OCI-LY7 (cell line): ENCODE measurements around the gene KLHL3. TPM values are rescaled to one million over a fixed set of nuclear protein-coding genes. Genes with fewer than 3 reads are reported as not detected.

Experiments used
- BruUV-seq: library from RNA; stranded (reverse); fragments of 400-500 nt; replicated peaks from 2 replicates; lab custom pipeline; 2021; lab: Mats Ljungman, UMichigan
- CTCF ChIA-PET: fragments of 300-600 bp; sonication (Branson Sonifier 250); formaldehyde crosslinking; loops from one replicate; lab custom pipeline; 2022; ENCODE audit warnings: antibody characterized with exemption; ENCODE audit not compliant: unreplicated experiment; lab: Charles Lee
- POLR2A ChIA-PET: fragments of 300-600 bp; sonication (Branson Sonifier 250); formaldehyde crosslinking; loops from one replicate; lab custom pipeline; 2022; ENCODE audit warnings: antibody characterized with exemption; lab: Charles Lee
- DNase-seq: peaks from one replicate; pipeline ENCODE4 v3.0.0-alpha.2; 2015; ENCODE audit warnings: low spot score
- H2AFZ ChIP-seq: fragments of 200-600 bp; sonication (generic), shearing (Covaris generic); 2 replicates; pipeline ENCODE4 v1.6.1; 2014; ENCODE audit warnings: mild to moderate bottlenecking, antibody characterized with exemption, low read length, moderate library complexity
- H3K27ac ChIP-seq: fragments of 200-600 bp; sonication (generic); 2 replicates; pipeline ENCODE4 v1.5.1; 2014; ENCODE audit warnings: mixed run types, low read depth, mild to moderate bottlenecking, moderate library complexity, low read length, inconsistent platforms; ENCODE audit not compliant: poor library complexity, severe bottlenecking
- H3K36me3 ChIP-seq: fragments of 200-600 bp; sonication (generic); 2 replicates; pipeline ENCODE4 v1.6.1; 2014; ENCODE audit warnings: mild to moderate bottlenecking, antibody characterized with exemption, low read length, moderate library complexity, mixed read lengths; ENCODE audit not compliant: insufficient read depth
- H3K4me1 ChIP-seq: fragments of 200-600 bp; sonication (generic); 2 replicates; pipeline ENCODE4 v1.5.1; 2014; ENCODE audit warnings: mild to moderate bottlenecking, low read length; ENCODE audit not compliant: insufficient read depth, poor library complexity, severe bottlenecking
- H3K4me2 ChIP-seq: fragments of 200-600 bp; sonication (generic); 2 replicates; pipeline ENCODE4 v1.6.1; 2014; ENCODE audit warnings: mild to moderate bottlenecking, low read length
- H3K4me3 ChIP-seq: fragments of 200-600 bp; sonication (generic); 2 replicates; pipeline ENCODE4 v1.5.1; 2014; ENCODE audit warnings: mild to moderate bottlenecking, low read depth, low read length; ENCODE audit not compliant: poor library complexity, severe bottlenecking
- H3K79me2 ChIP-seq: fragments of 200-600 bp; sonication (generic); 2 replicates; pipeline ENCODE4 v1.6.1; 2016; ENCODE audit warnings: low read depth, mild to moderate bottlenecking, low read length, moderate library complexity, mixed read lengths; ENCODE audit not compliant: insufficient read depth
- H3K9me2 ChIP-seq: fragments of 200-600 bp; sonication (generic); 2 replicates; pipeline ENCODE4 v1.6.1; 2016; ENCODE audit warnings: mild to moderate bottlenecking, low read length, mixed read lengths; ENCODE audit not compliant: insufficient read depth
- H3K9me3 ChIP-seq: fragments of 200-600 bp; sonication (generic); 2 replicates; pipeline ENCODE4 v1.6.1; 2014; ENCODE audit warnings: mild to moderate bottlenecking, mixed run types, low read length, mixed read lengths
- H4K20me1 ChIP-seq: fragments of 200-600 bp; sonication (generic); 2 replicates; pipeline ENCODE4 v1.6.1; 2014; ENCODE audit warnings: mild to moderate bottlenecking, antibody characterized with exemption, low read length, moderate library complexity, mixed read lengths; ENCODE audit not compliant: insufficient read depth
- CTCF ChIP-seq: fragments of 200-600 bp; sonication (generic); conservative IDR thresholded peaks from 2 replicates; pipeline ENCODE4 v1.5.1; 2014; ENCODE audit warnings: mild to moderate bottlenecking, antibody characterized with exemption, low read length, moderate library complexity, mixed read lengths
- EZH2phosphoT487 ChIP-seq: fragments of 200-600 bp; sonication (generic); IDR thresholded peaks from 2 replicates; pipeline ENCODE4 v1.6.1; 2018; ENCODE audit warnings: low read depth, borderline replicate concordance, mild to moderate bottlenecking, mixed run types, antibody characterized with exemption, low read length, moderate library complexity, mixed read lengths
- intact Hi-C: fragments of 100-400 bp; cut with micrococcal nuclease; formaldehyde crosslinking; loops from one replicate; pipeline ENCODE4 v1.10.0; 2022; ENCODE audit not compliant: unreplicated experiment
- total RNA-seq, 2 experiments: library from RNA; depleted of rRNA in 1 of 2; stranded (reverse); fragments of >200 nt in 1 of 2; shearing (Covaris generic) in 1 of 2; gene quantifications; 2 replicates each; pipeline ENCODE4 v1.2.3, GENCODE V29; 2014 to 2022

KLHL3 gene
- total RNA-seq, 2 experiments from 2014 or later = 0.28 to 6.2 TPM

GRCh38 chr5:137761566-137761965 lies 25.7 kb upstream of the KLHL3 start:
- POLR2A ChIA-PET = interaction anchor here (0.8 kb wide), 1 partner anchor 632 kb away, joined by 3 read pairs; no protein-coding TSS in a partner anchor
- no TSS peak for BruUV-seq
- no peak overlapping the region for H3K27ac ChIP-seq

GRCh38 chr5:137760719-137761516 lies 25.0 kb upstream of the KLHL3 start:
- H2AFZ ChIP-seq = no peak overlapping the region
- CTCF ChIA-PET = no interaction called here
- no peaks in the 10 kb centered on the region for H3K79me2 ChIP-seq
- no peaks in the 10 kb centered on the region for H3K4me1 ChIP-seq
- H3K27ac ChIP-seq = no peak overlapping the region
- H3K36me3 ChIP-seq = no peaks in the 10 kb centered on the region
- POLR2A ChIA-PET = no interaction called here
- BruUV-seq = no TSS peak
- no peaks in the 10 kb centered on the region for H4K20me1 ChIP-seq
- TF ChIP-seq EZH2phosphoT487 (no peak), CTCF (no peak)
- H3K9me2 ChIP-seq = no peaks in the 10 kb centered on the region
- no peak overlapping the region for H3K4me2 ChIP-seq
- no peak overlapping the region for H3K4me3 ChIP-seq
- intact Hi-C loops = no loop called here
- 0 out of 2 replicates have a peak, but pooled peaks cover 4% of the 10 kb centered on the region for H3K9me3 ChIP-seq
- no peak for DNase-seq

More at GRCh38 chr5:137761566-137761965, 25.7 kb upstream of the KLHL3 start:
- H3K9me3 ChIP-seq = no peaks in the 10 kb centered on the region
- DNase-seq = no peak
- intact Hi-C loops = no loop called here
- no peaks in the 10 kb centered on the region for H3K9me2 ChIP-seq
- H3K4me1 ChIP-seq = no peaks in the 10 kb centered on the region
- no peak overlapping the region for H3K4me3 ChIP-seq
- no peak overlapping the region for H2AFZ ChIP-seq
- TF ChIP-seq EZH2phosphoT487 (no peak), CTCF (no peak)
- CTCF ChIA-PET = no interaction called here
- H3K4me2 ChIP-seq = no peak overlapping the region
- H3K36me3 ChIP-seq = no peaks in the 10 kb centered on the region
- H4K20me1 ChIP-seq = no peaks in the 10 kb centered on the region
- H3K79me2 ChIP-seq = no peaks in the 10 kb centered on the region

GRCh38 chr5:137760294-137760693 lies 24.4 kb upstream of the KLHL3 start:
- Histone ChIP-seq H3K9me3 (0 out of 2 replicates have a peak, but pooled peaks cover 6% of the 10 kb centered on the region), H2AFZ (no peak overlapping the region), H3K9me2 (no peaks in the 10 kb centered on the region), H3K4me2 (no peak overlapping the region), H3K4me3 (no peak overlapping the region), H3K79me2 (no peaks in the 10 kb centered on the region), H3K27ac (no peak overlapping the region), H3K4me1 (peaks cover 2% of the 10 kb centered on the region), H4K20me1 (no peaks in the 10 kb centered on the region), H3K36me3 (no peaks in the 10 kb centered on the region)
- DNase-seq = no peak
- intact Hi-C loops = no loop called here
- POLR2A ChIA-PET = no interaction called here
- BruUV-seq = no TSS peak
- TF ChIP-seq EZH2phosphoT487 (no peak), CTCF (no peak)
- CTCF ChIA-PET = no interaction called here
